Activated naive CD4-positive, alpha-beta T cell treated with anti-CD3 and anti-CD28 coated beads for 36 hours (primary cell): ENCODE measurements around the gene P2RY12. TPM values are rescaled to one million over a fixed set of nuclear protein-coding genes. Genes with fewer than 3 reads are reported as not detected.

Experiments used
- CTCF ChIA-PET: fragments of 350-600 bp; sonication (Branson Sonifier 250); formaldehyde crosslinking; loops from one replicate; lab custom pipeline; 2021; ENCODE audit warnings: antibody characterized with exemption; lab: Charles Lee
- DNase-seq: peaks from one replicate; pipeline ENCODE4 v3.0.0-alpha.2; 2020
- H3K27ac Mint-ChIP-seq: one replicate; pipeline ENCODE4 v1.8.0; 2021; ENCODE audit warnings: mild to moderate bottlenecking, mixed read lengths
- H3K27me3 Mint-ChIP-seq: one replicate; pipeline ENCODE4 v1.8.0; 2021; ENCODE audit warnings: low read depth, mixed read lengths
- H3K36me3 Mint-ChIP-seq: one replicate; pipeline ENCODE4 v1.8.0; 2021; ENCODE audit warnings: low read depth, mixed read lengths
- H3K4me1 Mint-ChIP-seq: one replicate; pipeline ENCODE4 v1.8.0; 2021; ENCODE audit warnings: low read depth, mixed read lengths
- H3K4me3 Mint-ChIP-seq: one replicate; pipeline ENCODE4 v1.8.0; 2021; ENCODE audit warnings: mild to moderate bottlenecking, moderate library complexity, mixed read lengths
- H3K9me3 Mint-ChIP-seq: one replicate; pipeline ENCODE4 v1.8.0; 2021; ENCODE audit warnings: mixed read lengths
- intact Hi-C: fragments of 100-400 bp; cut with micrococcal nuclease; formaldehyde crosslinking; loops from one replicate; pipeline ENCODE4 v1.15.1; 2023
- total RNA-seq, 2 experiments: library from RNA; stranded (reverse); gene quantifications; one replicate each; pipeline ENCODE4 v1.2.3, GENCODE V29; 2021

The P2RY12 gene
- total RNA-seq, 2 experiments from 2014 or later: not detected

GRCh38 chr3:151300539-151300938, 84.0 kb downstream of the P2RY12 start:
- H3K4me1 Mint-ChIP-seq: peaks cover 25% of the 10 kb centered on the region
- no peak for DNase-seq
- H3K36me3 Mint-ChIP-seq: no peaks in the 10 kb centered on the region
- no peaks in the 10 kb centered on the region for H3K9me3 Mint-ChIP-seq
- no peak overlapping the region for H3K4me3 Mint-ChIP-seq
- peaks cover 26% of the 10 kb centered on the region for H3K27me3 Mint-ChIP-seq
- intact Hi-C loops: loop anchor here (10.0 kb wide), 1 partner anchor 536 kb away; the partner anchor contains the start of gene SIAH2
- no peak overlapping the region for H3K27ac Mint-ChIP-seq
- CTCF ChIA-PET: interaction anchor here (0.6 to 2.1 kb wide), 6 partner anchors 18 to 628 kb away, joined by 3 to 4 read pairs (median 4); no protein-coding TSS in a partner anchor

GRCh38 chr3:151299006-151299405, 85.5 kb downstream of the P2RY12 start:
- Mint-ChIP-seq H3K4me1 (peaks cover 14% of the 10 kb centered on the region), H3K27ac (no peak overlapping the region), H3K4me3 (no peak overlapping the region), H3K9me3 (no peaks in the 10 kb centered on the region), H3K36me3 (no peaks in the 10 kb centered on the region), H3K27me3 (peaks cover 27% of the 10 kb centered on the region)
- no peak for DNase-seq
- CTCF ChIA-PET: interaction anchor here (0.7 to 2.1 kb wide), 2 partner anchors 16 to 131 kb away, joined by 3 to 4 read pairs; no protein-coding TSS in a partner anchor
- intact Hi-C loops: no loop called here

GRCh38 chr3:151297429-151297828, 87.1 kb downstream of the P2RY12 start:
- Mint-ChIP-seq H3K4me3 (no peak overlapping the region), H3K4me1 (peaks cover 10% of the 10 kb centered on the region), H3K9me3 (no peaks in the 10 kb centered on the region), H3K27ac (no peak overlapping the region), H3K36me3 (no peaks in the 10 kb centered on the region), H3K27me3 (peaks cover 15% of the 10 kb centered on the region)
- CTCF ChIA-PET: interaction anchor here (0.7 kb wide), 1 partner anchor 129 kb away, joined by 3 read pairs; no protein-coding TSS in a partner anchor
- DNase-seq: no peak
- intact Hi-C loops: no loop called here

- H3K36me3 Mint-ChIP-seq: no peaks in the 10 kb centered on the region
- CTCF ChIA-PET: no interaction called here
- intact Hi-C loops: no loop called here
- no peaks in the 10 kb centered on the region for H3K9me3 Mint-ChIP-seq
- H3K4me3 Mint-ChIP-seq: no peak overlapping the region
- DNase-seq: no peak
- H3K4me1 Mint-ChIP-seq: peaks cover under 1% of the 10 kb centered on the region
- H3K27me3 Mint-ChIP-seq: peaks cover 13% of the 10 kb centered on the region
- no peak overlapping the region for H3K27ac Mint-ChIP-seq
Observed at GRCh38 chr3:151296226-151296625, 88.3 kb downstream of the P2RY12 start.

- Mint-ChIP-seq H3K4me3 (no peak overlapping the region), H3K27ac (no peak overlapping the region), H3K4me1 (peaks cover 2% of the 10 kb centered on the region), H3K36me3 (no peaks in the 10 kb centered on the region), H3K27me3 (peaks cover 4% of the 10 kb centered on the region), H3K9me3 (no peaks in the 10 kb centered on the region)
- intact Hi-C loops: no loop called here
- CTCF ChIA-PET: interaction anchor here (0.6 to 3.8 kb wide), 5 partner anchors 12 to 134 kb away, joined by 3 to 24 read pairs (median 3); partner anchors contain the start of gene P2RY14
- DNase-seq: no peak
Observed at GRCh38 chr3:151293127-151293526, 91.4 kb downstream of the P2RY12 start.

GRCh38 chr3:151290673-151291072, 93.9 kb downstream of the P2RY12 start:
- CTCF ChIA-PET: interaction anchor here (0.7 to 3.8 kb wide), 2 partner anchors 36 to 413 kb away, joined by 3 to 24 read pairs; no protein-coding TSS in a partner anchor
- no peak overlapping the region for H3K4me3 Mint-ChIP-seq
- peaks cover 2% of the 10 kb centered on the region for H3K27me3 Mint-ChIP-seq
- no peak for DNase-seq
- H3K4me1 Mint-ChIP-seq: peaks cover 2% of the 10 kb centered on the region
- no peaks in the 10 kb centered on the region for H3K36me3 Mint-ChIP-seq
- intact Hi-C loops: loop anchor here (1.0 to 2.0 kb wide), 3 partner anchors 37 to 549 kb away; no protein-coding TSS in a partner anchor
- H3K9me3 Mint-ChIP-seq: no peaks in the 10 kb centered on the region
- no peak overlapping the region for H3K27ac Mint-ChIP-seq

- H3K9me3 Mint-ChIP-seq: no peaks in the 10 kb centered on the region
- no peak overlapping the region for H3K4me3 Mint-ChIP-seq
- H3K36me3 Mint-ChIP-seq: no peaks in the 10 kb centered on the region
- H3K27me3 Mint-ChIP-seq: no peaks in the 10 kb centered on the region
- CTCF ChIA-PET: interaction anchor here (2.1 to 2.8 kb wide), 3 partner anchors 37 to 122 kb away, joined by 14 to 20 read pairs (median 20); no protein-coding TSS in a partner anchor
- DNase-seq: no peak
- peaks cover 2% of the 10 kb centered on the region for H3K4me1 Mint-ChIP-seq
- intact Hi-C loops: no loop called here
- H3K27ac Mint-ChIP-seq: no peak overlapping the region
Observed at GRCh38 chr3:151289445-151289844, 95.1 kb downstream of the P2RY12 start.

Other genes with a start within 250 kb of the P2RY12 start
- 10 to 100 TPM; 42.8 to 46.9 TPM for gene GPR171, start 181.5 kb downstream of the P2RY12 start, total RNA-seq
- gene P2RY14, start 106.2 kb downstream of the P2RY12 start, total RNA-seq: under 1 TPM; 0.12 to 0.69 TPM
- gene GPR87, start 67.9 kb downstream of the P2RY12 start, total RNA-seq: under 1 TPM in 1 of 2 experiments, not detected in 1; 0.19 TPM
- not detected for gene P2RY13, start 55.2 kb downstream of the P2RY12 start, total RNA-seq
- not detected for gene IGSF10, start 76.3 kb upstream of the P2RY12 start, total RNA-seq